Mesenchymal stem cell (in vitro differentiated cells and primary cell): Measurements from ENCODE around the gene PARP14.

ENCODE experiments used
- DNase-seq: peaks from one replicate; pipeline ENCODE4 v3.0.0-alpha.2; 2013
- H2AFZ ChIP-seq: one replicate; pipeline ENCODE4 v1.6.1; 2013; ENCODE audit warnings: low read depth, mild to moderate bottlenecking, control low read depth, inconsistent platforms, low read length, moderate library complexity
- H2AK5ac ChIP-seq: 2 replicates; pipeline ENCODE4 v1.6.1; 2013; ENCODE audit warnings: low read length, moderate library complexity, mild to moderate bottlenecking, inconsistent platforms; ENCODE audit not compliant: severe bottlenecking
- H2BK120ac ChIP-seq: one replicate; pipeline ENCODE4 v1.6.1; 2013; ENCODE audit warnings: low read depth, mild to moderate bottlenecking, inconsistent platforms, low read length, moderate library complexity
- H2BK12ac ChIP-seq, 2 experiments: one replicate each; pipeline ENCODE4 v1.6.1; 2013; ENCODE audit warnings: inconsistent platforms in 2 of 2, low read length in 2 of 2, mild to moderate bottlenecking in 2 of 2, moderate library complexity in 2 of 2, control low read depth in 1 of 2
- H2BK15ac ChIP-seq: one replicate; pipeline ENCODE4 v1.6.1; 2013; ENCODE audit warnings: mild to moderate bottlenecking, low read depth, inconsistent platforms; ENCODE audit not compliant: poor library complexity, severe bottlenecking
- H2BK5ac ChIP-seq: 2 replicates; pipeline ENCODE4 v1.6.1; 2013; ENCODE audit warnings: low read depth, mild to moderate bottlenecking, low read length, control low read depth, inconsistent platforms; ENCODE audit not compliant: poor library complexity, severe bottlenecking
- H3K14ac ChIP-seq, 2 experiments: one replicate each; pipeline ENCODE4 v1.6.1; 2013; ENCODE audit warnings: inconsistent platforms in 2 of 2, low read length in 2 of 2, control low read depth in 1 of 2, mild to moderate bottlenecking in 1 of 2, moderate library complexity in 1 of 2
- H3K18ac ChIP-seq, 2 experiments: one replicate each; pipeline ENCODE4 v1.6.1; 2013; ENCODE audit warnings: inconsistent platforms in 2 of 2, low read length in 2 of 2, control low read depth in 1 of 2, low read depth in 1 of 2, mild to moderate bottlenecking in 1 of 2
- H3K23ac ChIP-seq, 2 experiments: one replicate each; pipeline ENCODE4 v1.6.1; 2013; ENCODE audit warnings: inconsistent platforms in 2 of 2, low read length in 2 of 2, mild to moderate bottlenecking in 2 of 2, moderate library complexity in 2 of 2, control low read depth in 1 of 2
- H3K27ac ChIP-seq: 2 replicates; pipeline ENCODE4 v1.5.1; 2013; ENCODE audit warnings: mild to moderate bottlenecking, moderate library complexity, low read length, control low read depth, inconsistent platforms; ENCODE audit not compliant: poor library complexity, severe bottlenecking
- H3K27me3 ChIP-seq, 2 experiments: 2 replicates each; pipeline versions ENCODE4 v1.6.1 to v1.7.0; 2013; ENCODE audit warnings: low read length in 2 of 2, mild to moderate bottlenecking in 2 of 2, moderate library complexity in 2 of 2, control low read depth in 1 of 2, inconsistent platforms in 1 of 2; ENCODE audit not compliant: control insufficient read depth in 1 of 2, insufficient read depth in 1 of 2
- H3K36me3 ChIP-seq, 2 experiments: 2 replicates each; pipeline versions ENCODE4 v1.6.1 to v1.7.0; 2013; ENCODE audit warnings: low read length in 2 of 2, control low read depth in 1 of 2, inconsistent platforms in 1 of 2, low read depth in 1 of 2, mild to moderate bottlenecking in 1 of 2; ENCODE audit not compliant: insufficient read depth in 2 of 2, control insufficient read depth in 1 of 2
- H3K4ac ChIP-seq, 2 experiments: one replicate each; pipeline ENCODE4 v1.6.1; 2013; ENCODE audit warnings: inconsistent platforms in 2 of 2, low read length in 2 of 2, mild to moderate bottlenecking in 2 of 2, moderate library complexity in 2 of 2, control low read depth in 1 of 2, low read depth in 1 of 2
- H3K4me1 ChIP-seq: 2 replicates; pipeline ENCODE4 v1.6.1; 2013; ENCODE audit warnings: low read depth, low read length, control low read depth; ENCODE audit not compliant: control insufficient read depth, insufficient read depth
- H3K4me2 ChIP-seq: 2 replicates; pipeline ENCODE4 v1.6.1; 2013; ENCODE audit warnings: low read length, mild to moderate bottlenecking, inconsistent platforms; ENCODE audit not compliant: poor library complexity, severe bottlenecking
- H3K4me3 ChIP-seq, 2 experiments: 2 replicates each; pipeline versions ENCODE4 v1.5.1 to v1.7.0; 2013; ENCODE audit warnings: low read length in 2 of 2, mild to moderate bottlenecking in 2 of 2, control low read depth in 1 of 2, low read depth in 1 of 2; ENCODE audit not compliant: insufficient read depth in 1 of 2
- H3K79me1 ChIP-seq: replicated peaks from 2 replicates; pipeline ENCODE4 v1.6.1; 2013; ENCODE audit warnings: mild to moderate bottlenecking, control low read depth, low read length, inconsistent platforms; ENCODE audit not compliant: poor library complexity, severe bottlenecking
- H3K9ac ChIP-seq: 2 replicates; pipeline ENCODE4 v1.7.0; 2013; ENCODE audit warnings: mild to moderate bottlenecking, low read length, moderate library complexity
- H3K9me3 ChIP-seq: 2 replicates; pipeline ENCODE4 v1.7.0; 2013; ENCODE audit warnings: mild to moderate bottlenecking, low read length; ENCODE audit not compliant: control insufficient read depth
- H4K8ac ChIP-seq: one replicate; pipeline ENCODE4 v1.6.1; 2013; ENCODE audit warnings: inconsistent platforms, mild to moderate bottlenecking, low read length, moderate library complexity
- H4K91ac ChIP-seq: one replicate; pipeline ENCODE4 v1.6.1; 2013; ENCODE audit warnings: mild to moderate bottlenecking, low read length, inconsistent platforms
- WGBS: methylation state at CpG from one replicate; pipeline ENCODE4 v1.1.7; 2013; ENCODE audit warnings: mixed read lengths; 5-methylcytosine and 5-hydroxymethylcytosine counted together

The PARP14 gene

DNA sequence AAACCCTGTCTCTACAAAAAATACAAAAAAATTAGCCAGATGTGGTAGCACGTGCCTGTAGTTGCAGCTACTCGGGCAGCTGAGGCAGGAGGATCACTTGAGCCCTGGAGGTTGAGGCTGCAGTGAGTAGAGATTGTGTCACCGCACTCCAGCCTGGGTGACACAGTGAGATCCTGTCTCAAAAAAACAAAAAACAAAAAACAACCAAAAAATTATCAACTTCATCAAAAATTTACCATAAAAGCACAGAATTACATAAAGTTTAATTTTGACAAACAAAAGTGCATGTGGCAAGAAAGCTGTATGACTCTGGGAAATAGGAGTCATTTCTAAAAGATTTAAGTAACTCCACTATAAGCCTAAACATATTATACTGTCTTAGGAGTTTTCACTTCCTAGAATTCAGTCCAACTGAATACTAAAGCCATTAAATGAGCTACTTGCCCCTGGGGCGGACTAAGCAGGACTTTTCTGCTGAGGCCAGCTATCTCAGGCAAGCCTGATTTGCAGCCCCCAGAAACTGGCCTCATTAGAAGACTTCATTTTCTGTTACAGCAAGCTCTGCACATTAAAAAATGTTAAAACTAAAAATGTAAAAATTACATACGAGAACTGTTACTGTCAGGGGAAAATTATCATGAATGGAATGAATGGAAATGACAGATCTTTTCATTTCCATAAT, 90.0 kb downstream of the PARP14 start:
- no peak for DNase-seq
- no peak overlapping the region for H3K27ac ChIP-seq
- H3K9ac ChIP-seq, result no peak overlapping the region
- H3K27me3 ChIP-seq, result no peaks in the 10 kb centered on the region
- WGBS, result 100% methylated on average over 4 of the region's 5 CpGs
- no peak overlapping the region for H3K4me3 ChIP-seq
- no peak overlapping the region for H3K18ac ChIP-seq
- no peak overlapping the region for H3K23ac ChIP-seq
- no peaks in the 10 kb centered on the region for H3K4me1 ChIP-seq
- no peak overlapping the region for H2BK15ac ChIP-seq
- no peak overlapping the region for H3K4me2 ChIP-seq
- no peak overlapping the region for H4K8ac ChIP-seq
- H2AK5ac ChIP-seq, result no peak overlapping the region
- H2BK12ac ChIP-seq, result no peak overlapping the region
- no peak overlapping the region for H2BK5ac ChIP-seq
- H2AFZ ChIP-seq, result no peak overlapping the region
- peaks cover 3 to 15% of the 10 kb centered on the region in 2 experiments for H3K36me3 ChIP-seq
- H3K14ac ChIP-seq, result no peak overlapping the region
- H2BK120ac ChIP-seq, result no peak overlapping the region
- no peak overlapping the region for H3K4ac ChIP-seq
- H3K79me1 ChIP-seq, result no peaks in the 10 kb centered on the region
- no peak overlapping the region for H4K91ac ChIP-seq
- H3K9me3 ChIP-seq, result no peaks in the 10 kb centered on the region

DNA sequence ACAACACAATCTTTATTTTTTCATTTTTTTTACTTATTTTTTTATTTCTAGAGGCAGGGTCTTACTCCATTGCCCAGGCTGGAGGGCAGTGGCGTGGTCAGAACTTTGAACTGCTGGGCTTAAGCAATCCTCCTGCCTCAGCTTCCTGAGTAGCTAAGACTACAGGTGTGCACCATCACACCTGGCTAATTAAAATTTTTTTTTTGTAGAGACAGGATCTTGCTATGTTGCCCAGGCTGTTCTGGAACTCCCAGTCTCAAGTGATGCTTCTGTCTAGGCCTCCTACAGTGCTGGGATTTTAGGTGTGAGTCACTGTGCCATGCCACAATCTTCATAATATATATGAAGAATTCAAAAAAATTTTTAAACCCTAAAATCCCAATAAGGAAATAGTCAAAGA, 92.2 kb downstream of the PARP14 start:
- Histone ChIP-seq H3K4me2 (no peak overlapping the region), H3K9me3 (no peaks in the 10 kb centered on the region), H2BK5ac (no peak overlapping the region), H4K91ac (no peak overlapping the region), H3K18ac (no peak overlapping the region), H3K79me1 (no peaks in the 10 kb centered on the region), H3K14ac (no peak overlapping the region), H3K4ac (no peak overlapping the region), H3K23ac (no peak overlapping the region), H3K9ac (no peak overlapping the region), H2AFZ (no peak overlapping the region), H3K27ac (no peak overlapping the region), H3K4me3 (no peak overlapping the region), H2BK12ac (no peak overlapping the region), H2AK5ac (no peak overlapping the region), H3K27me3 (no peaks in the 10 kb centered on the region), H2BK15ac (no peak overlapping the region), H3K36me3 (peaks cover 0 to 18% of the 10 kb centered on the region in 2 experiments), H4K8ac (no peak overlapping the region), H2BK120ac (no peak overlapping the region), H3K4me1 (no peaks in the 10 kb centered on the region)
- DNase-seq, result no peak
- 95% methylated on average over 1 of the region's 1 CpG for WGBS

DNA sequence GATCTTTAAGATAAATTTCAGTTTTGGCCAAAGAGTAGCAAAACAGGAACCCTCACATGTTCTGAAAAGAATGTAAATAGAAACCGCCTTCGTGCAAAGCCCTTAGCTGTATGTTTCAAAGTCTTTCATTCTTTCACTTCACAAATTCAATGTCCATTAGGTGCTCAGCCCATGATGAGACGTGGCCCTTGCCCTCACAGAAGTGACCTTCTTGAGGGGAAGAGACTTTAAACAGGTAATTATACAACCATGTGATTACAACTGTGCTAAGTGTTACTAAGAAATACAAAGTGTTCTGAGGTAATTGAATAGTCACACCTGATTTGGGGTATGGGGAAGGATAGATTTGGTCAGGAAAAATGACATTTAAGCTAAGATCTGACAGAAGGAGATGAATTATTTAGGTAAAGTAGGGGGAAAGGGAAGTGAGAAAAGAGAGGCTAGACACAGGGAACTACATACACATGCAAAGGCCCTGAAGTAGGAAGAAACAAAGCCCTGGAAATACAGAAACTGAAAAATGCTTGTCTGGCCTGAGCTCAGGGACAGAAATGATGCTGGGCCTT, 93.4 kb downstream of the PARP14 start:
- Histone ChIP-seq H3K9me3 (no peaks in the 10 kb centered on the region), H3K4me1 (no peaks in the 10 kb centered on the region), H2BK12ac (no peak overlapping the region), H3K36me3 (peaks cover 0 to 9% of the 10 kb centered on the region in 2 experiments), H2AK5ac (no peak overlapping the region), H3K9ac (no peak overlapping the region), H2BK120ac (no peak overlapping the region), H2BK5ac (no peak overlapping the region), H4K8ac (no peak overlapping the region), H3K14ac (no peak overlapping the region), H3K27me3 (no peaks in the 10 kb centered on the region), H2AFZ (no peak overlapping the region), H3K4me2 (no peak overlapping the region), H3K18ac (no peak overlapping the region), H3K4me3 (no peak overlapping the region), H3K79me1 (no peaks in the 10 kb centered on the region), H3K23ac (no peak overlapping the region), H2BK15ac (no peak overlapping the region), H3K27ac (no peak overlapping the region), H4K91ac (no peak overlapping the region), H3K4ac (no peak overlapping the region)
- no peak for DNase-seq
- 94% methylated on average over 3 of the region's 3 CpGs for WGBS

DNA sequence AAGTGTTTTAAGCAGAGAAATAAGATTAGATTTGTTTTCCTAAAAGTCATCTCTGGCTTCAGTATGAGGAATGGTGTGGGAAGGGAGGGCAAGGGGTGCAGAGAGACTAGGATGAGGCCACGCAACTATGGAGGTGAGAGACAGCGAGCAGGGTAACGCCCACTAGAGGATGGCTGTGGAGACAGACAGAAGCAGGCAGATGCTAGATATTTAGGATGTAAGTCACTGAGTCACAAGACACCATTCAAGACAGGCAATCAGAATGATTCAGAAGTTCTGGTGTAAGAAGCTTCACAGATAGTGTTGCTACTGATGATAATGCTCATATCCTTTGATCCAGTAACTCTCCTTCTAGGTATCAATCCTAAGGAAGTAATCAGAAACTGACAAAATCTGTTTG, 93.9 kb downstream of the PARP14 start:
- Histone ChIP-seq H2AFZ (no peak overlapping the region), H2BK12ac (no peak overlapping the region), H3K4ac (no peak overlapping the region), H2BK5ac (no peak overlapping the region), H3K9me3 (no peaks in the 10 kb centered on the region), H3K9ac (no peak overlapping the region), H3K4me2 (no peak overlapping the region), H3K18ac (no peak overlapping the region), H4K91ac (no peak overlapping the region), H3K79me1 (no peaks in the 10 kb centered on the region), H3K14ac (no peak overlapping the region), H2BK15ac (no peak overlapping the region), H3K23ac (no peak overlapping the region), H2BK120ac (no peak overlapping the region), H3K27ac (no peak overlapping the region), H3K4me3 (no peak overlapping the region), H2AK5ac (no peak overlapping the region), H3K36me3 (peaks cover 0 to 9% of the 10 kb centered on the region in 2 experiments), H4K8ac (no peak overlapping the region), H3K4me1 (no peaks in the 10 kb centered on the region), H3K27me3 (no peaks in the 10 kb centered on the region)
- DNase-seq, result peak; percentile 48
- WGBS, result 100% methylated on average over 3 of the region's 3 CpGs
